CD4-positive, alpha-beta T cell (primary cell): ENCODE results near the gene AKT1. TPM values are rescaled to one million over a fixed set of nuclear protein-coding genes. Genes with fewer than 3 reads are reported as not detected.
A peak's percentile ranks its signal among the peaks of the same experiment; 100 is the strongest.

Experiments
- ATAC-seq: fragments of 200-7000 bp; cut with Tn5 transposase; one replicate; pipeline ENCODE4 v1.10.0; 2022; ENCODE audit warnings: mild to moderate bottlenecking; ENCODE audit not compliant: poor library complexity
- CTCF ChIA-PET: fragments of 350-600 bp; sonication (Branson Sonifier 250); formaldehyde crosslinking; loops from one replicate; lab custom pipeline; 2021; ENCODE audit warnings: antibody characterized with exemption, inconsistent platforms; lab: Charles Lee
- POLR2A ChIA-PET: fragments of 350-600 bp; sonication (Branson Sonifier 250); formaldehyde crosslinking; loops from one replicate; lab custom pipeline; 2021; ENCODE audit warnings: antibody characterized with exemption, inconsistent platforms; lab: Charles Lee
- DNase-seq, 14 experiments: peaks; one replicate each; pipeline ENCODE4 v3.0.0-alpha.2; 2013 to 2020; ENCODE audit warnings: mixed read lengths in 2 of 14
- H3K27ac ChIP-seq, 2 donors: one replicate each; pipeline versions ENCODE4 v1.5.1 to v1.7.0; 2013; ENCODE audit warnings: low read length in 2 of 2, low read depth in 1 of 2, mild to moderate bottlenecking in 1 of 2
- H3K27me3 ChIP-seq, 2 experiments: 1 replicate in 1 of 2; 2 replicates in 1 of 2; pipeline versions ENCODE4 v1.6.1 to v1.7.0; 2013; ENCODE audit warnings: low read length in 2 of 2, control low read depth in 1 of 2, mild to moderate bottlenecking in 1 of 2, moderate library complexity in 1 of 2; ENCODE audit not compliant: insufficient read depth in 2 of 2, control insufficient read depth in 1 of 2
- H3K36me3 ChIP-seq: one replicate; pipeline ENCODE4 v1.6.1; 2013; ENCODE audit warnings: low read length, control low read depth; ENCODE audit not compliant: insufficient read depth
- H3K4me1 ChIP-seq: one replicate; pipeline ENCODE4 v1.6.1; 2013; ENCODE audit warnings: low read length, control low read depth; ENCODE audit not compliant: insufficient read depth
- H3K4me3 ChIP-seq: one replicate; pipeline ENCODE4 v1.5.1; 2013; ENCODE audit warnings: mild to moderate bottlenecking, low read length, moderate library complexity
- H3K9me3 ChIP-seq, 2 experiments: 1 replicate in 1 of 2; 2 replicates in 1 of 2; pipeline versions ENCODE4 v1.6.1 to v1.7.0; 2013; ENCODE audit warnings: low read length in 2 of 2, mild to moderate bottlenecking in 2 of 2, control low read depth in 1 of 2, moderate library complexity in 1 of 2; ENCODE audit not compliant: control insufficient read depth in 1 of 2, insufficient read depth in 1 of 2
- H3K27ac Mint-ChIP-seq: one replicate; pipeline ENCODE4 v1.8.0; 2020; ENCODE audit warnings: mixed read lengths
- H3K27me3 Mint-ChIP-seq: one replicate; pipeline ENCODE4 v1.8.0; 2021; ENCODE audit warnings: mixed read lengths
- H3K36me3 Mint-ChIP-seq: one replicate; pipeline ENCODE4 v1.8.0; 2021; ENCODE audit warnings: low read depth, mixed read lengths
- H3K4me1 Mint-ChIP-seq: one replicate; pipeline ENCODE4 v1.8.0; 2021; ENCODE audit warnings: low read depth, mixed read lengths
- H3K4me3 Mint-ChIP-seq: one replicate; pipeline ENCODE4 v1.8.0; 2020; ENCODE audit warnings: mild to moderate bottlenecking, mixed read lengths
- H3K9me3 Mint-ChIP-seq: one replicate; pipeline ENCODE4 v1.8.0; 2020; ENCODE audit warnings: mixed read lengths
- CTCF ChIP-seq: fragments of 200-600 bp; IDR thresholded peaks from one replicate; pipeline ENCODE4 v1.8.0; 2022; ENCODE audit warnings: antibody characterized with exemption, mild to moderate bottlenecking
- intact Hi-C, 2 experiments: fragments of 100-400 bp; cut with DNase I in 1 of 2; cut with micrococcal nuclease in 1 of 2; formaldehyde crosslinking; loops; one replicate each; pipeline versions ENCODE4 v1.15.1 to v1.9.0; 2023 to 2025; cut with DNase I, micrococcal nuclease
- total RNA-seq, 174 experiments: library from RNA in 2 of 174; stranded (reverse) in 2 of 174; gene quantifications; one replicate each; pipeline ENCODE4 v1.2.3 and lab custom pipeline; 2021 to 2026

AKT1 gene
- total RNA-seq, 2 experiments from 2014 or later, result 58.8 to 66.5 TPM

- Mint-ChIP-seq H3K36me3 (peaks cover 85% of the 10 kb centered on the region), H3K27me3 (no peaks in the 10 kb centered on the region), H3K27ac (peak overlapping the region; percentile 97), H3K9me3 (no peaks in the 10 kb centered on the region), H3K4me1 (peaks cover 37% of the 10 kb centered on the region), H3K4me3 (peak overlapping the region; percentile 62)
- CTCF ChIA-PET, result interaction anchor here (1.4 kb wide), 1 partner anchor 12 kb away, joined by 3 read pairs; no protein-coding TSS in a partner anchor
- Histone ChIP-seq H3K27ac (no peak overlapping the region), H3K9me3 (no peaks in the 10 kb centered on the region), H3K27me3 (no peaks in the 10 kb centered on the region), H3K4me1 (peaks cover 39% of the 10 kb centered on the region), H3K36me3 (peaks cover 55% of the 10 kb centered on the region), H3K4me3 (no peak overlapping the region)
- POLR2A ChIA-PET, result no interaction called here
- no peak for ATAC-seq
- intact Hi-C loops, result loop anchor here in 1 of 2 experiments (10.0 kb wide), 1 partner anchor 1042 kb away; the partner anchor contains the start of genes XRCC3 and ZFYVE21
- DNase-seq, result no peak
- no peak for TF ChIP-seq CTCF
Measured at GRCh38 chr14:104756477-104757237, 38.9 kb downstream of the AKT1 start.

DNA sequence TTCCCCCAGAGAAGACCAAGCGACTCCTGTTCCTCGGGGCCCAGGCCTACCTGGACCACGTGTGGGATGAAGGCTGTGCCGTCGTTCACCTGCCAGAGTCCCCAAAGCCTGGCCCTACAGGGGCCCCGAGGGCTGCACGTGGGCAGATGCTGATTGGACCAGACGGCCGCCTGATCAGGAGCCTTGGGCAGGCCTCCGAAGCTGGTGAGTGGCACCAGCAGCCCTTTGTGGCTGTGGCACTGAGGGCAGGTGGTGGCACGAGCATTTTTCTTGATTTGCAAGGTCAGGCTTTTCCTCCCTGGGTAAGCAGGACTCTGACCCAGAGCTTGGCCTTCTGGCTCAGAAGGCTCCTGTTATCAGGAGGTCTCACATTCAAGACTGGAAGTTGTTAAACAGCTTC is 39.9 kb downstream of the AKT1 start:
- no peaks in the 10 kb centered on the region for H3K27me3 ChIP-seq
- H3K36me3 ChIP-seq, result peaks cover 52% of the 10 kb centered on the region
- Mint-ChIP-seq H3K9me3 (no peaks in the 10 kb centered on the region), H3K4me3 (peak overlapping the region; percentile 96), H3K27me3 (no peaks in the 10 kb centered on the region), H3K4me1 (peaks cover 37% of the 10 kb centered on the region), H3K27ac (peak overlapping the region; percentile 97), H3K36me3 (peaks cover 75% of the 10 kb centered on the region)
- H3K27ac ChIP-seq, result no peak overlapping the region
- intact Hi-C loops, result loop anchor here in 1 of 2 experiments (10.0 kb wide), 1 partner anchor 1041 kb away; the partner anchor contains the start of genes XRCC3 and ZFYVE21
- DNase-seq (no peak), ATAC-seq (no peak)
- POLR2A ChIA-PET, result no interaction called here
- H3K4me3 ChIP-seq, result no peak overlapping the region
- peaks cover 41% of the 10 kb centered on the region for H3K4me1 ChIP-seq
- H3K9me3 ChIP-seq, result no peaks in the 10 kb centered on the region
- CTCF ChIA-PET, result interaction anchor here (0.9 kb wide), 1 partner anchor 13 kb away, joined by 5 read pairs; no protein-coding TSS in a partner anchor
- TF ChIP-seq CTCF, result no peak

- no peaks in the 10 kb centered on the region for H3K27me3 Mint-ChIP-seq
- peaks cover 37% of the 10 kb centered on the region for H3K4me1 Mint-ChIP-seq
- DNase-seq, result no peak
- no peak for ATAC-seq
- no peak for TF ChIP-seq CTCF
- peak overlapping the region; percentile 96 for H3K4me3 Mint-ChIP-seq
- peak overlapping the region; percentile 93 for H3K4me3 ChIP-seq
- H3K9me3 ChIP-seq, result no peaks in the 10 kb centered on the region
- ChIA-PET POLR2A (interaction anchor here (0.6 to 2.6 kb wide), 4 partner anchors 9 to 72 kb away, joined by 3 to 30 read pairs (median 14); partner anchors contain the start of gene ZBTB42), CTCF (interaction anchor here (0.7 kb wide), 1 partner anchor 14 kb away, joined by 4 read pairs; no protein-coding TSS in a partner anchor)
- H3K27me3 ChIP-seq, result no peaks in the 10 kb centered on the region
- peaks cover 40% of the 10 kb centered on the region for H3K36me3 ChIP-seq
- H3K4me1 ChIP-seq, result peaks cover 41% of the 10 kb centered on the region
- no peaks in the 10 kb centered on the region for H3K9me3 Mint-ChIP-seq
- intact Hi-C loops, result loop anchor here (5.0 to 10.0 kb wide), 4 partner anchors 73 to 1040 kb away; partner anchors contain the start of genes CDCA4 (in 1 of the 2), XRCC3 (in 1 of the 2) and ZFYVE21 (in 1 of the 2)
- peaks cover 62% of the 10 kb centered on the region for H3K36me3 Mint-ChIP-seq
- H3K27ac Mint-ChIP-seq, result peak overlapping the region; percentile 97
- peak overlapping the region in 1 of 2 donors; percentile 14 for H3K27ac ChIP-seq
Measured at GRCh38 chr14:104754213-104754851, 41.2 kb downstream of the AKT1 start.
